DLD1 (cell line): ENCODE data around the gene CLDN17.

Source experiments
- in situ Hi-C: cut with HindIII; loops from 2 replicates; pipeline ENCODE4 v1.10.0; 2017; ENCODE audit warnings: low sequenced_read_pairs

The CLDN17 gene

GRCh38 chr21:30126576-30126975 lies 40.0 kb downstream of the CLDN17 start:
- in situ Hi-C loops = no loop called here

- in situ Hi-C loops = no loop called here
These were observed 49.0 kb downstream of the CLDN17 start for GRCh38 chr21:30117631-30118030.

GRCh38 chr21:30116479-30116878 lies 50.1 kb downstream of the CLDN17 start:
- in situ Hi-C loops = no loop called here
